Fibroblast of skin of right biceps (primary cell): ENCODE data around the gene SLC17A2.

Experiments
- DNase-seq: peaks from one replicate; pipeline ENCODE4 v3.0.0-alpha.2; 2013

SLC17A2 gene

GRCh38 chr6:25930532-25931410 is at the start of gene SLC17A2:
Gene SLC17A2 (minus strand): TSS chr6:25930691. CDS start chr6:25925796, 4,895 bp downstream.
- DNase-seq = no peak

GRCh38 chr6:25975923-25976560 is 45.6 kb upstream of the SLC17A2 start:
- DNase-seq = no peak

GRCh38 chr6:25973923-25974555 is 43.5 kb upstream of the SLC17A2 start:
- no peak for DNase-seq

GRCh38 chr6:25972902-25973301 is 42.4 kb upstream of the SLC17A2 start:
- no peak for DNase-seq

GRCh38 chr6:25972128-25972527 is 41.6 kb upstream of the SLC17A2 start:
- DNase-seq = no peak

GRCh38 chr6:25971187-25971821 is 40.8 kb upstream of the SLC17A2 start:
- DNase-seq = peak; percentile 96

- no peak for DNase-seq
These were observed 38.3 kb upstream of the SLC17A2 start for GRCh38 chr6:25968769-25969168.

GRCh38 chr6:25966711-25967110 is 36.2 kb upstream of the SLC17A2 start:
- DNase-seq = no peak

- no peak for DNase-seq
These were observed 34.6 kb upstream of the SLC17A2 start for GRCh38 chr6:25965058-25965457.

GRCh38 chr6:25963426-25964123 is 33.1 kb upstream of the SLC17A2 start:
- peak; percentile 3 for DNase-seq

- DNase-seq = peak; percentile 91
These were observed 31.9 kb upstream of the SLC17A2 start, which contains the start of gene TRIM38 for GRCh38 chr6:25962149-25963127. Gene TRIM38 (plus strand): TSS chr6:25962802. CDS start chr6:25966523, 3,721 bp downstream.

GRCh38 chr6:25961619-25962148 is 31.2 kb upstream of the SLC17A2 start:
- no peak for DNase-seq

- DNase-seq = no peak
These were observed 30.2 kb upstream of the SLC17A2 start for GRCh38 chr6:25960734-25961133.

- DNase-seq = no peak
These were observed 29.5 kb upstream of the SLC17A2 start for GRCh38 chr6:25959890-25960536.

GRCh38 chr6:25958700-25959162 is 28.2 kb upstream of the SLC17A2 start:
- DNase-seq = no peak

GRCh38 chr6:25956226-25956625 is 25.7 kb upstream of the SLC17A2 start:
- DNase-seq = no peak

- no peak for DNase-seq
These were observed 24.3 kb upstream of the SLC17A2 start for GRCh38 chr6:25954756-25955155.

GRCh38 chr6:25953733-25954132 is 23.2 kb upstream of the SLC17A2 start:
- no peak for DNase-seq

GRCh38 chr6:25952535-25952934 is 22.0 kb upstream of the SLC17A2 start:
- DNase-seq = no peak
